ENCODE data around the gene HNRNPU.

HNRNPU gene

GRCh38 chr1:244800821-244801220, 63.5 kb downstream of the HNRNPU start:
- DNase-seq, result no peak

Measured in stimulated activated naive CD4-positive, alpha-beta T cell treated with Interleukin-2 at 50 U/mL for 16 hours (primary cell).